HG03565 (cell line): ENCODE results near the gene SPATA20.

Experiments used
- ATAC-seq: cut with Tn5 transposase; IDR thresholded peaks from one replicate; pipeline ENCODE4 v1.9.1; 2021; ENCODE audit warnings: mild to moderate bottlenecking, moderate library complexity; ENCODE audit not compliant: unreplicated experiment

The SPATA20 gene

GRCh38 chr17:50538549-50539410 is 8.2 kb upstream of the SPATA20 start:
- no peak for ATAC-seq

- no peak for ATAC-seq
These were observed 7.0 kb upstream of the SPATA20 start for GRCh38 chr17:50539762-50540559.

- no peak for ATAC-seq
These were observed 6.2 kb upstream of the SPATA20 start for GRCh38 chr17:50540560-50541401.

- no peak for ATAC-seq
These were observed 5.6 kb upstream of the SPATA20 start for GRCh38 chr17:50541402-50541715.

- peak; percentile 73 for ATAC-seq
These were observed 5.0 kb upstream of the SPATA20 start for GRCh38 chr17:50541716-50542688.

GRCh38 chr17:50542795-50543774 is 3.9 kb upstream of the SPATA20 start:
- no peak for ATAC-seq

- ATAC-seq, result no peak
These were observed 2.5 kb upstream of the SPATA20 start for GRCh38 chr17:50544516-50544915.

GRCh38 chr17:50545311-50545710 is 1.7 kb upstream of the SPATA20 start:
- ATAC-seq, result no peak

- no peak for ATAC-seq
These were observed 306 bp upstream of the SPATA20 start for GRCh38 chr17:50546701-50547034.

GRCh38 chr17:50547736-50548083 is 736 bp downstream of the SPATA20 start:
- ATAC-seq, result no peak

GRCh38 chr17:50548831-50549230 is 1.9 kb downstream of the SPATA20 start:
- ATAC-seq, result no peak

GRCh38 chr17:50549256-50549941 is 2.4 kb downstream of the SPATA20 start:
- ATAC-seq, result no peak

GRCh38 chr17:50549969-50550368 is 3.0 kb downstream of the SPATA20 start:
- ATAC-seq, result no peak

- ATAC-seq, result no peak
These were observed 3.9 kb downstream of the SPATA20 start for GRCh38 chr17:50550661-50551432.

- no peak for ATAC-seq
These were observed 4.5 kb downstream of the SPATA20 start for GRCh38 chr17:50551433-50551815.

- no peak for ATAC-seq
These were observed 4.9 kb downstream of the SPATA20 start for GRCh38 chr17:50551884-50552283.

- ATAC-seq, result no peak
These were observed 7.2 kb downstream of the SPATA20 start for GRCh38 chr17:50554201-50554600.

- no peak for ATAC-seq
These were observed 9.8 kb downstream of the SPATA20 start for GRCh38 chr17:50556803-50557202.
